Activated CD4-positive, alpha-beta T cell treated with anti-CD3 and anti-CD28 coated beads, Interleukin-2, amount 10 ng/mL, durations not matched to agents 7 days and 5 days (primary cell): ENCODE results near the gene IFNGR1. TPM values are rescaled to one million over a fixed set of nuclear protein-coding genes. Genes with fewer than 3 reads are reported as not detected.

Experiments used
- CTCF ChIA-PET: fragments of 350-600 bp; sonication (Branson Sonifier 250); formaldehyde crosslinking; loops from one replicate; lab custom pipeline; 2021; ENCODE audit warnings: antibody characterized with exemption; lab: Charles Lee
- POLR2A ChIA-PET: fragments of 350-600 bp; sonication (Branson Sonifier 250); formaldehyde crosslinking; loops from one replicate; lab custom pipeline; 2021; ENCODE audit warnings: antibody characterized with exemption; lab: Charles Lee
- DNase-seq: peaks from one replicate; pipeline ENCODE4 v3.0.0-alpha.2; 2020
- H3K27ac Mint-ChIP-seq: one replicate; pipeline ENCODE4 v1.8.0; 2021; ENCODE audit warnings: mild to moderate bottlenecking, moderate library complexity, mixed read lengths
- H3K27me3 Mint-ChIP-seq: one replicate; pipeline ENCODE4 v1.8.0; 2021; ENCODE audit warnings: mixed read lengths
- H3K36me3 Mint-ChIP-seq: one replicate; pipeline ENCODE4 v1.8.0; 2021; ENCODE audit warnings: low read depth, mixed read lengths
- H3K4me1 Mint-ChIP-seq: one replicate; pipeline ENCODE4 v1.8.0; 2021; ENCODE audit warnings: mixed read lengths
- H3K4me3 Mint-ChIP-seq: one replicate; pipeline ENCODE4 v1.8.0; 2021; ENCODE audit warnings: mild to moderate bottlenecking, moderate library complexity, mixed read lengths
- H3K9me3 Mint-ChIP-seq: one replicate; pipeline ENCODE4 v1.8.0; 2021; ENCODE audit warnings: mixed read lengths
- total RNA-seq, 2 experiments: library from RNA; stranded (reverse); gene quantifications; one replicate each; pipeline ENCODE4 v1.2.3, GENCODE V29; 2021

Gene IFNGR1
- 10 to 100 TPM; 18.7 to 21.1 TPM for total RNA-seq

DNA sequence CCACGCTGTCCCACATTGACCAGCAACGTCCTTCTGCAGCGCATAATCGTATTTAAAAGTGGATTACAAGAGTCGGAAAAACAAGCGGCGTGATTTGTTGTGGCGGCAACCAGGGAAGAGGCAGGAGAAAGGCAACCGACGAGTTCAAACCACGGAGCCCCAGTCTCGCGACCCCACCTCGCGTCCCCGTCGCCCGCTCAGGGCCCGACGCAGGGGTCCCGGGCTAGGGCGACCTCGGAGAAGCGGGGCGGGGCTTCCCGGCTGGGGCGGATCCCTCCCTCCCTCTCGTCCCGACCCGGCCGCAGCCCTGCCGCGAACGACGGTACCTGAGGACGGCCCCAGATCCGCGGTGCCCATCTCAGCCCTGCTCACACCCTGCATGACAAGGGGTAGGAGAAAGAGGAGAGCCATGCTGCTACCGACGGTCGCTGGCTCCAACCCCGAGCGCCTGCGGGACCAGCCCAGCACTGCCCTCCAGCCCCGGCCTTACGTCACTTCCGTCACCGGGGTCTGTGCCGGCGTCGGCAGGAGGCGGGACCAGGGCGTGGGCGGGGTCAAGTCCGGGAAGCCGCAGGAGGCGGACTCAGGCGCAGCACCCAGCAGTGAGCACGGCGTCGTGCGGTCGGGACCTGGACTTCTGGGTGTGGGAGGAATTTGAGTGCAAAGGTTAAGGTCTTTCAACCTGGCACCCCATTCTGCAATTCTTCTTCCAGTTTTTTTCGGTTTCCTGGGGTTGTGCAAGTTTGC is at the start of gene IFNGR1:
Gene IFNGR1, minus strand, starts transcription at position 469 of the 747 bp plus-strand sequence. Its CDS starts 58 bp downstream, at position 411.
- peak; percentile 94 for DNase-seq
- H3K4me1 Mint-ChIP-seq = peaks cover 53% of the 10 kb centered on the region
- no peaks in the 10 kb centered on the region for H3K27me3 Mint-ChIP-seq
- POLR2A ChIA-PET = no interaction called here
- peaks cover under 1% of the 10 kb centered on the region for H3K9me3 Mint-ChIP-seq
- H3K36me3 Mint-ChIP-seq = peaks cover 9% of the 10 kb centered on the region
- peak within 1 kb of the TSS; percentile 100 for H3K27ac Mint-ChIP-seq
- CTCF ChIA-PET = interaction anchor here (1.8 kb wide), 1 partner anchor 12 kb away, joined by 6 read pairs; no protein-coding TSS in a partner anchor
- H3K4me3 Mint-ChIP-seq = peak within 1 kb of the TSS; percentile 100

DNA sequence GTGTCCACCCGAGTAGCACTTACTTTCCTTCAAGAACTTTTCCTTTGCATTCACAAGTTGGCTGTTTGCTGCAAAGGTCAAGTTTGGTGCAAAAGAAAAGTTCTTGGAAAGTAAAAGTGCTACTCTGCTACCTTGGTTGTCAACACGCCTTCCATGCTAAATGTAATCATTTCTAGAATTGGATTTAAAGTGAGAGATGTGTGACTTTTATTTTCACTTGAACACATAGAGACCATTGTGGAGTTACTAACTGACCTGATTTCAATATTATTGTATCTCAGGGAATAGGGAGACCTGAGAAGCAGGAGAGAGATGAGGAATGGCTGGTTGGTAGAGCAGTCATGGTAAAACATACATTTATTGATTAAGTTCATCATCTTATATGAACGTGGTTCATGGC is 49.7 kb upstream of the IFNGR1 start:
- Mint-ChIP-seq H3K36me3 (no peaks in the 10 kb centered on the region), H3K27ac (no peak overlapping the region), H3K27me3 (peaks cover 27% of the 10 kb centered on the region), H3K4me3 (no peak overlapping the region), H3K4me1 (peaks cover 1% of the 10 kb centered on the region), H3K9me3 (peaks cover 1% of the 10 kb centered on the region)
- no peak for DNase-seq
- ChIA-PET POLR2A (no interaction called here), CTCF (no interaction called here)

DNA sequence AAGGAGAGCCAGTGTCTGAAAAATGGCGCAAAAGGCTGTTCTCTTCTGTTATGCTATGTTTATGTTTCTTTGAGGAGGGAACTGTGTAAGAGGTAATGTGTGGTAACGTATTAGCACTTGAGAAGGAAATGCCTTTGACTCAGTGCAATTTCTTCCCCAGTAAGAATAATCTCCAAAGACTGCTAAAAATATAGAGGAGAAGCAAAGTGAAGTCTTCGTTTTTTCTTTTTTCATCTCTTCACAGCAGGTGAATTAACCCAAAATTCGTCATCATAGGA is 47.1 kb upstream of the IFNGR1 start:
- POLR2A ChIA-PET = no interaction called here
- peaks cover 4% of the 10 kb centered on the region for H3K9me3 Mint-ChIP-seq
- CTCF ChIA-PET = no interaction called here
- no peaks in the 10 kb centered on the region for H3K36me3 Mint-ChIP-seq
- H3K27ac Mint-ChIP-seq = no peak overlapping the region
- no peak for DNase-seq
- peaks cover 28% of the 10 kb centered on the region for H3K27me3 Mint-ChIP-seq
- no peak overlapping the region for H3K4me3 Mint-ChIP-seq
- H3K4me1 Mint-ChIP-seq = peaks cover 8% of the 10 kb centered on the region

DNA sequence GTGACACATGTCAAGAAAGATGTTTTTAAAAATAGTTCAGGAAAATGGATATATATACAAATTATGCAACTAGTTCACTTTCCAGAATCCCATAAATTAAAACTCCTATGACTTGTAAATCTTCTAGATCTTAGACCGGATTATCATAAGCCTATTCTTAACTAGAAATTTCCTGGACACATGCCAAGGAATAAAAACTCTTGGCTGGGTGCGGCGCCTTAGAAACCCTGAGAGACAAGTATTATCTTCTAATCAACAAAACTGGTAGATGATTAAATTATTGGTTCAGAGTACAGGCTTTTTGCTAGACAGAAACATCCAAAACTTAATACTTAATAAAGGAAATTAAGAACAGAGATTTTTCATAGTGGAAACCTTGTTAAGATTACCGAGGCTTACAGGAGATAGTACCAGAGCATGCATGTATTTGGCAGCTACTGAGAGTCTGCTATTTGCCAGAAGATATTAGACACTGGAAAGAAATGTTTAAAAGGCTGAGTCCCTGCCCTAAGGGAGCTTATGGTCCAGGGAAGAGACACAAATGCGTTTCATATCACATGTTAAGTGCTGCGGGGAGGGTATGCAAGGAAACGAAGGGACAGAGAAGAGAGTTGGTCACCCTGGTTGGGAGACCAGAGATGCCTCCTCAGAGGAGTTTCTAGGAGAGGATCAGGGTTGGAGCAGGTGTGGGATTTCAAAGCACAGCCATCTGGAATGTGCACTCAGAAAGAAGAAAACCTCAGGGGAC is 46.5 kb upstream of the IFNGR1 start:
- CTCF ChIA-PET = no interaction called here
- DNase-seq = no peak
- no peak overlapping the region for H3K4me3 Mint-ChIP-seq
- H3K27me3 Mint-ChIP-seq = peaks cover 28% of the 10 kb centered on the region
- peaks cover 4% of the 10 kb centered on the region for H3K9me3 Mint-ChIP-seq
- no peaks in the 10 kb centered on the region for H3K36me3 Mint-ChIP-seq
- POLR2A ChIA-PET = no interaction called here
- no peak overlapping the region for H3K27ac Mint-ChIP-seq
- peaks cover 9% of the 10 kb centered on the region for H3K4me1 Mint-ChIP-seq

DNA sequence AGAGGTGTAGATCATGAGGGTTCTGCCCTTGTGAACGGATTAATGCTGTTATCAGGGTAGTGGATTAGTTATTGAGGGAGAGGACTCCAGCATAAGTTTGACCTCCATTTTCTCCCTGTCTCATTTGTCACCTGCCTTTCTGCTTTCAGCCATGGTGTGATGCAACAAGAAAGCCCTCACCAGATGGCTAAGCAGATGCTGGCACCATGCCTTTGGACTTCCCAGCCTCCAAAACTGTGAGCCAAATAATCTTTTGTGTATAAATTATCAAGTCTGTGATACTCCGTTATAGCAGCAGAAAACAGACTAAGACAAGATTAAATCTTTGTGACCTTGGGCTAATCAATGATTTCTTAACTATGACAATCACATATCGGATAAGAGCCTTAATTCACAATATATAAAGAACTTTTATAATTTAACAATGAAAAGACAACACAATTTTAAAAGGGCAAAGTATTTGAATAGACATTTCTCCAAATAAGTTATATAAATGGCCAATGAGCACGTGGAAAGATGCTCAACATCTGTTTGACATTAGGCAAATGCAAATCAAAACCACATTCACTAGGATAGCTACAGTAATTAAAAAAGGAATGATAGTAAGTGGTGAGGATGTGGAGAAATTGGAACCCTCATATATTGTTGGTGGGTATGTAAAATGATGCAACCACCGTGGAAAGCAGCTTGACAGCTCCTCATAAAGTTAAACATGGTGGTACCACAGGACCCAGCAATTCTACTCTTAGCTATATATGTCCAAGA is 45.3 kb upstream of the IFNGR1 start:
- H3K36me3 Mint-ChIP-seq = no peaks in the 10 kb centered on the region
- H3K4me3 Mint-ChIP-seq = no peak overlapping the region
- peaks cover 28% of the 10 kb centered on the region for H3K27me3 Mint-ChIP-seq
- ChIA-PET CTCF (no interaction called here), POLR2A (no interaction called here)
- H3K4me1 Mint-ChIP-seq = peaks cover 9% of the 10 kb centered on the region
- no peak for DNase-seq
- H3K27ac Mint-ChIP-seq = no peak overlapping the region
- H3K9me3 Mint-ChIP-seq = peaks cover 4% of the 10 kb centered on the region

DNA sequence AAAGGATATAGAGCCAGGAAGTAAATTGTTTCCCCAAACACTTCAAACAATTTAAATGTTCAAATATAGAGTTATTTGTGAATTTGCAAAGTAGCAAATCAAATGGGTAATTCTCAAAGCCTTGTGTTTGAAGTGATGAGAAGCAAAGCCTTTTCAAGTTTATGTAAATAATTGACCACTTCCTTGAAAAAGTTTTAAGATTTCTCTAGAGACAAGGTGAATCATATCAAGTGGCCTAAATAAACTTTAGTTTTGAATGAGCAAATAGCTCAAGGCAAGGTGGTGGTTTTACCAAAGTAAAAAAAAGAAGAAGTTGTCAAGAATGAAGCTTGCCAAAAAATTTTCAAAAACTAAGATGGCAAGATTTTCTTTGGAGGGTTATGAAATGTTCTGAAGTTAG is 42.6 kb upstream of the IFNGR1 start:
- Mint-ChIP-seq H3K4me3 (no peak overlapping the region), H3K9me3 (peaks cover 4% of the 10 kb centered on the region), H3K27ac (no peak overlapping the region), H3K27me3 (peaks cover 25% of the 10 kb centered on the region), H3K4me1 (peaks cover 8% of the 10 kb centered on the region), H3K36me3 (no peaks in the 10 kb centered on the region)
- CTCF ChIA-PET = no interaction called here
- POLR2A ChIA-PET = interaction anchor here (0.6 kb wide), 1 partner anchor 41 kb away, joined by 3 read pairs; no protein-coding TSS in a partner anchor
- DNase-seq = no peak

DNA sequence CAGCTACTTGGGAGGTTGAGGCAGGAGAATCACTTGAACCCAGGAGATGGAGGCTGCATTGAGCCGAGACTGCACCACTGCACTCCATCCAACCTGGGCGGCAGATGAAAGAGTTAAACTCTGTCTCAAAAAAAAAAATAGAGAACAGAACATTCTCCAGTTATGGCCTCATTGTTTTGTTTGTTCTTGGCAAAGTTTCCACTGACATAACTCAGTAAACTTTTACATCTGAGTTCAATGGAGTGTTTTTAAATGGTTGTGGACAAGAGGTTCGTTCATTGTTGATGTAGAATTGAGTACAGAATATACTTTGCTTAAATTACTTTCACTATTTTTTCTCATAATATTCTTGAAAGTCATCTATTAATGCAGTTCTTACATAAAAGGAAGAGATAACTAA is 42.2 kb upstream of the IFNGR1 start:
- Mint-ChIP-seq H3K4me3 (no peak overlapping the region), H3K27me3 (peaks cover 21% of the 10 kb centered on the region), H3K36me3 (no peaks in the 10 kb centered on the region), H3K9me3 (peaks cover 5% of the 10 kb centered on the region), H3K4me1 (peaks cover 8% of the 10 kb centered on the region), H3K27ac (no peak overlapping the region)
- DNase-seq = no peak
- ChIA-PET CTCF (no interaction called here), POLR2A (interaction anchor here (0.6 kb wide), 1 partner anchor 41 kb away, joined by 3 read pairs; no protein-coding TSS in a partner anchor)

DNA sequence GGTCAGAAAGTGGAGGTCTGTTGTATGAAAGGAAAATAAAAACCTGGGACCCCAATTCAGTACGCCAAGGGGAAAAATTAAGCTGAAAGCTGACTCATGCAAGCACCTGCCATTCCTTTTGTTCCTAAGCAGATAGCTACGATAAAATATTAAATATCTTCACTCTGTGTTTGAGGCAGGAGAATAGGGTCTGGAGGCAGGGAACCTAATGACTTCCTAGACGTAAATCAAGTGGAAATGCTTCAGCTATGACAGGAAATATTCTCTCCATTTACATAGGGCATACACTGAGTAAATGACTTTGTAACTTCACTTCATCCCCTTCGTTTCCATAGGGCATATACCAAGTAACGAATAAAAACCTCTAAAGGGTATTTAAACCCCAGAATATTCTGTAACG is 41.0 kb upstream of the IFNGR1 start:
- no peak for DNase-seq
- peaks cover 10% of the 10 kb centered on the region for H3K9me3 Mint-ChIP-seq
- CTCF ChIA-PET = interaction anchor here (0.6 to 1.7 kb wide), 2 partner anchors 13 to 344 kb away, joined by 4 to 5 read pairs; no protein-coding TSS in a partner anchor
- H3K36me3 Mint-ChIP-seq = no peaks in the 10 kb centered on the region
- H3K4me3 Mint-ChIP-seq = no peak overlapping the region
- no peak overlapping the region for H3K27ac Mint-ChIP-seq
- peaks cover 14% of the 10 kb centered on the region for H3K27me3 Mint-ChIP-seq
- H3K4me1 Mint-ChIP-seq = peaks cover 8% of the 10 kb centered on the region
- POLR2A ChIA-PET = no interaction called here

DNA sequence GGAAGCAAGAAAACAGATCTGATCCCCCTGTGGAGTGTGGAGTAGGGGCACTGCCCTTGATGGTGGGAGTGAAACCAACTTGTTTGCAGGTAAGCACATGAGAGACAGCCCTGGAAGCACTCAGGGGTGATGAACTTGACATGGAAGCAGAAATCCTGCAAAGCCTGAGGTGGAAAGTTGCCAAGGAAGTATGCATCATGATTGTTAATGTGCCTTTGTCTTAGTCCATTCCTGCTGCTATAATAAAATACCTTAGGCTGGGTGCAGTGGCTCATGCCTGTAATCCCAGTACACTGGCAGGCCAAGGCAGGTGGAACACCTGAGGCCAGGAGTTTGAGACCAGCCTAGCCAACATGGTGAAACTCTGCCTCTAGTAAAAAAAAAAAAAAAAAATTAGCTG is 40.2 kb upstream of the IFNGR1 start:
- Mint-ChIP-seq H3K36me3 (peaks cover 3% of the 10 kb centered on the region), H3K27ac (no peak overlapping the region), H3K4me1 (peaks cover 8% of the 10 kb centered on the region), H3K27me3 (peaks cover 16% of the 10 kb centered on the region), H3K9me3 (peaks cover 18% of the 10 kb centered on the region), H3K4me3 (no peak overlapping the region)
- ChIA-PET CTCF (interaction anchor here (0.6 to 1.7 kb wide), 2 partner anchors 12 to 344 kb away, joined by 4 to 5 read pairs; no protein-coding TSS in a partner anchor), POLR2A (no interaction called here)
- DNase-seq = no peak

DNA sequence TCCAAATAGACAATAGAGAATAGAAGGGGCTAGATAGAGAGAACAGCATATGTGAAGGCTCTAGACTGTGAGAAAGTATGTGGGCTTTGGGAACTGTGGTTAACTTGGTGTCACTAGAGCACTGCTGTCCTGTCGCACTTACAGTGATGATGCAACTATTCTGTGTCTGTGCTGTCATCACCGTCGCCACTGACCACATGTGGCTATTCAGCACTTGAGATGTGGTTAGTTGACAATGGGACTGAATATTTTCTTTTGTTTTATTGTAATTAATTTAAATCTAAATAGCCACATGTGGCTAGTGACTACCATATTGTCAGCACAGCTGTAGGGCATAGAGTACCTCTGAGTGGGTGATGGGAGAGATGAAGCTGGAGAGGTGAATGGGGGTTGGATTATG is 39.0 kb upstream of the IFNGR1 start:
- DNase-seq = no peak
- ChIA-PET POLR2A (no interaction called here), CTCF (no interaction called here)
- H3K4me1 Mint-ChIP-seq = peaks cover 8% of the 10 kb centered on the region
- H3K36me3 Mint-ChIP-seq = peaks cover 6% of the 10 kb centered on the region
- H3K27me3 Mint-ChIP-seq = peaks cover 7% of the 10 kb centered on the region
- H3K9me3 Mint-ChIP-seq = peaks cover 19% of the 10 kb centered on the region
- H3K27ac Mint-ChIP-seq = no peak overlapping the region
- no peak overlapping the region for H3K4me3 Mint-ChIP-seq

DNA sequence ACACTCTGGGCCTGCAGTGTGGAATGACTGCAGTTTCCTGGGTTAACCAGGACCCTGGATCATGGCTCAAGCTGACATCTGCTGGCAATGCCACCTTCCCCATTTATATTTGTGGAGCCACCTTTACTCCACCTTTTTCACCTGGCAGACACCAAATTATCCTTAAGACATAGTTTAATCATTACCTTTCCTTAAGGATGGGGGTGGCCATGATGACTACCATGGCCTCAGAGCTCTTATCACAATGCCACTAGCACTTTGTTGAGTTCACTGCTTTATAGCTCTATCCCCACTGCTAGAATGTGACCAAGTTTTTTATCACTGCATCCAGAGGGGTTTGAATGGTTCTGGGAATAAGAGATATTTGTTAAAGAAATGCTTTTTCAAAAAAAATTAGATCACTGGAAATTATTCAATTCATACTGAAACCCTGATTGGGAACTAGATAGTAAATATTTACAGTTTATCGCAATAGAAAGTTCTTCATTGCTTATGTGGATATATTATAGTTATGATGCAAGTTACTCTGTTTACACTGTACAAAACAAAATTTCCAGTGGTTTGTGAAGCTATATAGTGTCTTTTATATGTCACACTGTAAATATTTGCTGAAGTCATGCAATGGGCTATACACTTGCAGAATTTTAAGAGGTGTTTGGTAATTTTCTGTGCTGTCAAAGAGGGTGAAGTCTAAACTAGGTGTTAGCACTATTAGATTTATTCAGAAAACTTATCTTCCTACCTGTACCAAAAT is 37.3 kb upstream of the IFNGR1 start:
- POLR2A ChIA-PET = no interaction called here

DNA sequence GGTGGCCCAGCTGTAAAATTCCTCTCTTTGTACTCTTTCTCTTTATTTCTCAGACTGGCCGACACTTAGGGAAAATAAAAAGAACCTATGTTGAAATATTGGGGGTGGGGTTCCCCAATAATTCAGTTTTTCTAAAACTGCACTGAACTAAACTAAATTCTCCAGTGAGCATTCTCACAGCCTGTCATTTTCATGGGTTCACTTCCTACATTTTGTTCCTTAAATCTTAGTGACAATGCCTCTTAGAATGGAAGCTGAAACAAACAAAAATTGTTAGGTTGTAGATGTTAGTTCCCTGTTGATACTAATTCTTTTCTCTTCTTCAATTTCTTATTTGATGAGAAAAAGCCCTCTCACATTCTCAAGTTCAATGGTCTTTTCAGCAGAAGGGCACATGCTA is 35.8 kb upstream of the IFNGR1 start:
- no peak overlapping the region for H3K4me3 Mint-ChIP-seq
- H3K27me3 Mint-ChIP-seq = peaks cover 13% of the 10 kb centered on the region
- peaks cover 25% of the 10 kb centered on the region for H3K9me3 Mint-ChIP-seq
- no peak for DNase-seq
- POLR2A ChIA-PET = no interaction called here
- CTCF ChIA-PET = no interaction called here
- no peaks in the 10 kb centered on the region for H3K4me1 Mint-ChIP-seq
- H3K27ac Mint-ChIP-seq = no peak overlapping the region
- peaks cover 8% of the 10 kb centered on the region for H3K36me3 Mint-ChIP-seq

More for the DNA sequence above, 37.3 kb upstream of the IFNGR1 start:
- Mint-ChIP-seq H3K36me3 (peaks cover 8% of the 10 kb centered on the region), H3K4me3 (no peak overlapping the region), H3K27ac (no peak overlapping the region), H3K4me1 (peaks cover 4% of the 10 kb centered on the region), H3K27me3 (peaks cover 10% of the 10 kb centered on the region), H3K9me3 (peaks cover 25% of the 10 kb centered on the region)
- CTCF ChIA-PET = interaction anchor here (1.0 to 1.2 kb wide), 2 partner anchors 12 to 14 kb away, joined by 3 read pairs; no protein-coding TSS in a partner anchor
- DNase-seq = no peak
